Naive thymus-derived CD8-positive, alpha-beta T cell (primary cell): Measurements from ENCODE around the gene DES. TPM values are rescaled to one million over a fixed set of nuclear protein-coding genes. Genes with fewer than 3 reads are reported as not detected.

Source experiments
- ATAC-seq, 2 donors: fragments of 150-1000 bp; cut with Tn5 transposase in 1 of 2; sonication (Bioruptor Pico), chemical (Tn5 transposase) in 1 of 2; 1 replicate in 1 of 2; 2 replicates in 1 of 2; pipeline ENCODE4 v1.10.0; 2021; ENCODE audit warnings: mild to moderate bottlenecking in 2 of 2, moderate library complexity in 2 of 2
- POLR2A ChIA-PET: fragments of 350-600 bp; sonication (Branson Sonifier 250); formaldehyde crosslinking; loops from one replicate; lab custom pipeline; 2021; ENCODE audit warnings: antibody characterized with exemption; lab: Charles Lee
- DNase-seq, 10 donors: peaks; one replicate each; pipeline versions ENCODE4 v3.0.0 to v3.0.0-alpha.2; 2020 to 2022
- H3K27ac Mint-ChIP-seq, 10 donors: one replicate each; pipeline ENCODE4 v1.8.0; 2020 to 2022; ENCODE audit warnings: mild to moderate bottlenecking in 10 of 10, mixed read lengths in 10 of 10, moderate library complexity in 4 of 10, inconsistent platforms in 1 of 10
- H3K27me3 Mint-ChIP-seq, 5 donors: one replicate each; pipeline ENCODE4 v1.8.0; 2021 to 2022; ENCODE audit warnings: mixed read lengths in 5 of 5
- H3K36me3 Mint-ChIP-seq, 3 donors: one replicate each; pipeline ENCODE4 v1.8.0; 2020 to 2022; ENCODE audit warnings: mixed read lengths in 3 of 3, mild to moderate bottlenecking in 2 of 3, inconsistent platforms in 1 of 3
- H3K4me1 Mint-ChIP-seq, 4 donors: one replicate each; pipeline ENCODE4 v1.8.0; 2021 to 2022; ENCODE audit warnings: mixed read lengths in 4 of 4
- H3K4me3 Mint-ChIP-seq, 10 donors: one replicate each; pipeline ENCODE4 v1.8.0; 2020 to 2022; ENCODE audit warnings: mild to moderate bottlenecking in 10 of 10, mixed read lengths in 10 of 10, moderate library complexity in 6 of 10, inconsistent platforms in 1 of 10
- H3K9me3 Mint-ChIP-seq, 9 donors: one replicate each; pipeline ENCODE4 v1.8.0; 2020 to 2022; ENCODE audit warnings: mixed read lengths in 9 of 9, mild to moderate bottlenecking in 3 of 9, inconsistent platforms in 1 of 9, moderate library complexity in 1 of 9
- polyA plus RNA-seq, 3 donors: library from polyadenylated mRNA; unstranded; fragments of 300-500 nt; fragmentation: Illumina TruSeq; gene quantifications; one replicate each; pipeline ENCODE4 v1.2.3, GENCODE V29; 2021
- total RNA-seq, 8 experiments: library from RNA in 2 of 8; stranded (reverse) in 2 of 8; gene quantifications; one replicate each; pipeline ENCODE4 v1.2.3 and lab custom pipeline; 2021 to 2026

Gene DES
- total and polyA plus RNA-seq, 5 experiments from 2014 or later, result not detected

GRCh38 chr2:219444566-219445091 lies 26.5 kb downstream of the DES start:
- DNase-seq (no peak), ATAC-seq (no peak)
- H3K27me3 Mint-ChIP-seq, result peaks cover 0 to 18% (median 3%) of the 10 kb centered on the region in 5 donors
- POLR2A ChIA-PET, result no interaction called here
- no peak overlapping the region for H3K27ac Mint-ChIP-seq
- no peaks in the 10 kb centered on the region for H3K36me3 Mint-ChIP-seq
- peaks cover 13 to 34% (median 25%) of the 10 kb centered on the region in 4 donors for H3K4me1 Mint-ChIP-seq
- H3K9me3 Mint-ChIP-seq, result no peaks in the 10 kb centered on the region
- H3K4me3 Mint-ChIP-seq, result peak overlapping the region in 1 of 10 donors; percentile 59

GRCh38 chr2:219445220-219445640 lies 27.1 kb downstream of the DES start:
- Mint-ChIP-seq H3K27me3 (peaks cover 0 to 22% (median 8%) of the 10 kb centered on the region in 5 donors), H3K27ac (peak overlapping the region in 2 of 10 donors; percentile 52 to 63), H3K9me3 (no peaks in the 10 kb centered on the region), H3K36me3 (peaks cover 0 to 2% (median 0%) of the 10 kb centered on the region in 3 donors), H3K4me1 (peaks cover 17 to 38% (median 30%) of the 10 kb centered on the region in 4 donors), H3K4me3 (no peak overlapping the region)
- ATAC-seq (no peak), DNase-seq (no peak)
- POLR2A ChIA-PET, result no interaction called here

DNA sequence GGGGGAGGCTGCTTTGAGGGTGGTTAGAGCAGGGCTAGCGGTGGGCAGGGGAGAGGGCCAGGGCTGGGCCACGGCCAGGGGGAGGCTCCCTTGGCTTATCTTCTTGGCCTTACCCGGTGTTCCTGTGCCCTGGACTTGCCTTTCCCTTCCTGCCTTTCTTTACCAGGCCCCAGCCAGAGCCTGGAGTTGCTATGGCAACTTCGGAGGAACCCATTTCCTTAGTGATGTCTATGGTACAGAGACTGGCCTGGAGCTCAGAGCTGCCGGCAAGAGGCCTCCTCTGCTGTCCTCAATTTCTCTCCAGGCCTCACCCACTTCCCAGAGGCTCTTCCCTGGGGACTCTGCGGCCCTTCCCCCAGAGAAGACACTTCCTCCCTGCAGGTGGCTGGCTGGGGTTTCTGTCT lies 27.9 kb downstream of the DES start:
- POLR2A ChIA-PET, result no interaction called here
- Mint-ChIP-seq H3K27ac (peak overlapping the region in 5 of 10 donors; percentile 36 to 62 (median 57)), H3K4me1 (peaks cover 12 to 41% (median 29%) of the 10 kb centered on the region in 4 donors), H3K4me3 (peak overlapping the region in 1 of 10 donors; percentile 29), H3K27me3 (peaks cover 0 to 23% (median 8%) of the 10 kb centered on the region in 5 donors), H3K36me3 (peaks cover 0 to 2% (median 0%) of the 10 kb centered on the region in 3 donors), H3K9me3 (no peaks in the 10 kb centered on the region)
- DNase-seq, result no peak
- no peak for ATAC-seq

DNA sequence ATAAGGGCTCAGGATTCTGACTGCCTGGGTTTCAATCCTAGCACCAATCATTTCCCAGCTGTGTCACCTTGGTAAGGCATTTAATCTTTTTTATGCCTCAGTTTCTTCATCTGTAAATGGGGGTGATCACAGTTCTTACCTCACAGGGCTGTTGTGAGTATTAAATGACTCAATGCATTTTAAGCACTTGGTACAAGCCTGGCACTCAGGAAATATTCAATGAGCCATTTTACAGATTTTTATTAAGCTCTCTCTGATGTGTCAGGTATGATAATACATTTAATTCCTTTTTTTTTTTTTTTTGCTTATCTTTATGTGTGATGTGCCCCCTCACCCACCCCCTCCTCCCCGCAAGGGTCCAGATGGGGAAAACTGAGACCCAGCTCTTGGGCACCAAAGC lies 28.5 kb downstream of the DES start:
- Mint-ChIP-seq H3K9me3 (no peaks in the 10 kb centered on the region), H3K27me3 (peaks cover 0 to 20% (median 8%) of the 10 kb centered on the region in 5 donors), H3K4me3 (peak overlapping the region in 2 of 10 donors; percentile 29 to 33), H3K4me1 (peaks cover 11 to 41% (median 26%) of the 10 kb centered on the region in 4 donors), H3K27ac (peak overlapping the region in 3 of 10 donors; percentile 24 to 62 (median 36)), H3K36me3 (peaks cover 0 to 2% (median 0%) of the 10 kb centered on the region in 3 donors)
- ATAC-seq, result no peak
- POLR2A ChIA-PET, result interaction anchor here (0.6 kb wide), 2 partner anchors 21 to 78 kb away, joined by 3 to 6 read pairs; no protein-coding TSS in a partner anchor
- no peak for DNase-seq

- no peaks in the 10 kb centered on the region for H3K9me3 Mint-ChIP-seq
- peak overlapping the region in 1 of 10 donors; percentile 24 for H3K27ac Mint-ChIP-seq
- H3K4me1 Mint-ChIP-seq, result peaks cover 19 to 47% (median 32%) of the 10 kb centered on the region in 4 donors
- H3K36me3 Mint-ChIP-seq, result peaks cover 0 to 2% (median 0%) of the 10 kb centered on the region in 3 donors
- peaks cover 0 to 23% (median 8%) of the 10 kb centered on the region in 5 donors for H3K27me3 Mint-ChIP-seq
- no peak for DNase-seq
- ATAC-seq, result no peak
- peak overlapping the region in 6 of 10 donors; percentile 26 to 67 (median 50) for H3K4me3 Mint-ChIP-seq
- POLR2A ChIA-PET, result interaction anchor here (0.6 kb wide), 2 partner anchors 20 to 77 kb away, joined by 3 to 6 read pairs; no protein-coding TSS in a partner anchor
Measured at GRCh38 chr2:219447242-219448098, 29.3 kb downstream of the DES start.

DNA sequence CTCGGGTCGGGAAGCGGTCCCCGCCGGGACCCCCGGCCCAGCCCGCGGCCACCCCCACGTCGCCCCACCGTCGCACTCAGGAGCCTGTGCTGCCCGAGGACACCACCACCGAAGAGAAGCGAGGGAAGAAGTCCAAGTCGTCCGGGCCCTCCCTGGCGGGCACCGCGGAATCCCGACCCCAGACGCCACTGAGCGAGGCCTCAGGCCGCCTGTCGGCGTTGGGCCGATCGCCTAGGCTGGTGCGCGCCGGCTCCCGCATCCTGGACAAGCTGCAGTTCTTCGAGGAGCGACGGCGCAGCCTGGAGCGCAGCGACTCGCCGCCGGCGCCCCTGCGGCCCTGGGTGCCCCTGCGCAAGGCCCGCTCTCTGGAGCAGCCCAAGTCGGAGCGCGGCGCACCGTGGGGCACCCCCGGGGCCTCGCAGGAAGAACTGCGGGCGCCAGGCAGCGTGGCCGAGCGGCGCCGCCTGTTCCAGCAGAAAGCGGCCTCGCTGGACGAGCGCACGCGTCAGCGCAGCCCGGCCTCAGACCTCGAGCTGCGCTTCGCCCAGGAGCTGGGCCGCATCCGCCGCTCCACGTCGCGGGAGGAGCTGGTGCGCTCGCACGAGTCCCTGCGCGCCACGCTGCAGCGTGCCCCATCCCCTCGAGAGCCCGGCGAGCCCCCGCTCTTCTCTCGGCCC lies 30.1 kb downstream of the DES start:
- POLR2A ChIA-PET, result interaction anchor here (1.6 kb wide), 1 partner anchor 8 kb away, joined by 5 read pairs; no protein-coding TSS in a partner anchor
- Mint-ChIP-seq H3K36me3 (peaks cover 0 to 2% (median 0%) of the 10 kb centered on the region in 3 donors), H3K4me1 (peaks cover 17 to 47% (median 32%) of the 10 kb centered on the region in 4 donors), H3K27ac (peak overlapping the region in 1 of 10 donors; percentile 25), H3K27me3 (peaks cover 0 to 21% (median 8%) of the 10 kb centered on the region in 5 donors), H3K4me3 (peak overlapping the region in 7 of 10 donors; percentile 10 to 77 (median 59)), H3K9me3 (no peaks in the 10 kb centered on the region)
- ATAC-seq (peak; percentile 55 to 66), DNase-seq (peak in 3 of 10 donors; percentile 18 to 55 (median 45))

DNA sequence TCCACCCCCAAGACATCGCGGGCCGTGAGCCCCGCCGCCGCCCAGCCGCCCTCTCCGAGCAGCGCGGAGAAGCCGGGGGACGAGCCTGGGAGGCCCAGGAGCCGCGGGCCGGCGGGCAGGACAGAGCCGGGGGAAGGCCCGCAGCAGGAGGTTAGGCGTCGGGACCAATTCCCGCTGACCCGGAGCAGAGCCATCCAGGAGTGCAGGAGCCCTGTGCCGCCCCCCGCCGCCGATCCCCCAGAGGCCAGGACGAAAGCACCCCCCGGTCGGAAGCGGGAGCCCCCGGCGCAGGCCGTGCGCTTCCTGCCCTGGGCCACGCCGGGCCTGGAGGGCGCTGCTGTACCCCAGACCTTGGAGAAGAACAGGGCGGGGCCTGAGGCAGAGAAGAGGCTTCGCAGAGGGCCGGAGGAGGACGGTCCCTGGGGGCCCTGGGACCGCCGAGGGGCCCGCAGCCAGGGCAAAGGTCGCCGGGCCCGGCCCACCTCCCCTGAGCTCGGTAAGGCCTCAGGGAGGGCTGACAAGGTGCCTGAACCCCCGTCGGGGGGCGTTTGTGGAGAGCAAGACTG lies 30.7 kb downstream of the DES start:
- Mint-ChIP-seq H3K27me3 (peaks cover 0 to 21% (median 8%) of the 10 kb centered on the region in 5 donors), H3K9me3 (no peaks in the 10 kb centered on the region), H3K36me3 (peaks cover 0 to 2% (median 0%) of the 10 kb centered on the region in 3 donors), H3K4me1 (peaks cover 17 to 49% (median 32%) of the 10 kb centered on the region in 4 donors), H3K27ac (peak overlapping the region in 2 of 10 donors; percentile 34 to 45), H3K4me3 (peak overlapping the region in 8 of 10 donors; percentile 10 to 79 (median 59))
- ATAC-seq (peak; percentile 80 to 82), DNase-seq (peak in 8 of 10 donors; percentile 31 to 71 (median 46))
- POLR2A ChIA-PET, result interaction anchor here (1.6 kb wide), 1 partner anchor 9 kb away, joined by 5 read pairs; no protein-coding TSS in a partner anchor

- Mint-ChIP-seq H3K27me3 (peaks cover 0 to 21% (median 8%) of the 10 kb centered on the region in 5 donors), H3K9me3 (no peaks in the 10 kb centered on the region), H3K36me3 (peaks cover 0 to 2% (median 0%) of the 10 kb centered on the region in 3 donors), H3K4me1 (peaks cover 17 to 44% (median 32%) of the 10 kb centered on the region in 4 donors), H3K4me3 (peak overlapping the region in 9 of 10 donors; percentile 33 to 79 (median 64)), H3K27ac (peak overlapping the region in 3 of 10 donors; percentile 45 to 86 (median 78))
- POLR2A ChIA-PET, result interaction anchor here (1.6 kb wide), 1 partner anchor 9 kb away, joined by 5 read pairs; no protein-coding TSS in a partner anchor
- no peak for ATAC-seq
- no peak for DNase-seq
Measured at GRCh38 chr2:219449609-219450008, 31.4 kb downstream of the DES start.

DNA sequence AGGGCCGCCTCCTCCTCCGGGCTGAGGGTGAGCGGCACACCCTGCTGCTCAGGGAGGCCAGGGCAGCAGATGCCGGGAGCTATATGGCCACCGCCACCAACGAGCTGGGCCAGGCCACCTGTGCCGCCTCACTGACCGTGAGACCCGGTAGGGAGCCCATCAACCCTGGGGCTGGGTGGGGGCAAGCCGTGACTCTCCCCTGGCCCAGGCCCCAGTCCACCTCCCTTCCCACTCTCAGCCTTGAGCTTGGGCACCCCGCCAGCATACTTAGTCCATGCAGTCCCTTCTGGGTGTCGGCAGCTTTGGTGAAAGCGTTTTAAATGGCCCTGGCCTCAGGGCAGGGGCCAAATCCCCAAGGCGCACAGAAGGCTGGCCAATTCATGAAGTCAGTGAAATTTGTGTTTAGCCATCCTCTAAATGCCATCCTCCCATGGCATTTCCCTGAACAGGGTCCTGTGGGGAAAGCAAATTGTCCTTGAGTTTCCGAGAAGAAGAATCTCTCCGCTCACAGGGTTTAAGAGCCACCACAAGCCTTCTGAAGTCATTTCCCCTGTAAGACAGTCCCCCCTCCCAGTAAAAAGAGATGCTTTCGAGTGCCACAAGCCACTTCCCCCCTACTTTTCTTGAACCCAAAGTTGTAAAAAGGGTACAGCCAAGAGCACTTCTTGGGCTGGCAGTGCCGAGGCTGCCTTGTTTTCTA lies 33.6 kb downstream of the DES start:
- Mint-ChIP-seq H3K9me3 (no peaks in the 10 kb centered on the region), H3K4me3 (peak overlapping the region in 9 of 10 donors; percentile 12 to 81 (median 50)), H3K27me3 (peaks cover 0 to 21% (median 8%) of the 10 kb centered on the region in 5 donors), H3K27ac (peak overlapping the region in 8 of 10 donors; percentile 31 to 87 (median 64)), H3K4me1 (peaks cover 18 to 49% (median 32%) of the 10 kb centered on the region in 4 donors), H3K36me3 (peaks cover 0 to 2% (median 0%) of the 10 kb centered on the region in 3 donors)
- peak; percentile 46 to 59 for ATAC-seq
- POLR2A ChIA-PET, result interaction anchor here (0.6 to 1.5 kb wide), 2 partner anchors 12 to 246 kb away, joined by 3 read pairs; partner anchors contain the start of gene ZFAND2B
- DNase-seq, result peak in 4 of 10 donors; percentile 31 to 61 (median 46)

- Mint-ChIP-seq H3K27ac (peak overlapping the region in 7 of 10 donors; percentile 31 to 87 (median 67)), H3K36me3 (peaks cover 0 to 2% (median 0%) of the 10 kb centered on the region in 3 donors), H3K4me1 (peaks cover 18 to 51% (median 33%) of the 10 kb centered on the region in 4 donors), H3K27me3 (peaks cover 0 to 21% (median 8%) of the 10 kb centered on the region in 5 donors), H3K9me3 (no peaks in the 10 kb centered on the region), H3K4me3 (peak overlapping the region in 9 of 10 donors; percentile 24 to 81 (median 50))
- ATAC-seq (no peak), DNase-seq (no peak)
- POLR2A ChIA-PET, result interaction anchor here (0.7 to 1.5 kb wide), 2 partner anchors 11 to 247 kb away, joined by 3 read pairs; partner anchors contain the start of gene ZFAND2B
Measured at GRCh38 chr2:219452361-219453317, 34.5 kb downstream of the DES start.
